Gastroesophageal sphincter (tissue), 3 donors: ENCODE results near the gene PSMG4.

Experiments used
- CTCF ChIP-seq, 4 experiments: fragments of 200-600 bp in 2 of 4; fragments of 450-650 bp in 2 of 4; sonication (generic) in 1 of 4; IDR thresholded peaks; one replicate each; pipeline ENCODE4 v1.5.1; 2017 to 2019; ENCODE audit warnings: antibody characterized with exemption in 4 of 4, mild to moderate bottlenecking in 2 of 4, moderate library complexity in 2 of 4
- EP300 ChIP-seq: sonication (generic); formaldehyde crosslinking; IDR thresholded peaks from one replicate; pipeline ENCODE4 v1.6.1; 2017; ENCODE audit warnings: antibody characterized with exemption, mild to moderate bottlenecking
- POLR2A ChIP-seq, 2 donors: fragments of 450-650 bp; IDR thresholded peaks; one replicate each; pipeline ENCODE4 v1.6.1; 2017; ENCODE audit warnings: antibody characterized with exemption in 2 of 2, mild to moderate bottlenecking in 2 of 2, moderate library complexity in 1 of 2
- POLR2AphosphoS5 ChIP-seq: sonication (generic); formaldehyde crosslinking; IDR thresholded peaks from one replicate; pipeline ENCODE4 v1.6.1; 2017; ENCODE audit warnings: antibody characterized with exemption

- TF ChIP-seq POLR2A (IDR thresholded peaks at IDR 0.05) = no peak
- no peak for TF ChIP-seq CTCF (IDR thresholded peaks at IDR 0.05)
- TF ChIP-seq EP300 = no peak
- TF ChIP-seq POLR2AphosphoS5 = no peak
These were observed 22.2 kb downstream of the PSMG4 start for GRCh38 chr6:3280866-3281465.
